ENCODE results near the gene CPOX. TPM values are rescaled to one million over a fixed set of nuclear protein-coding genes. Genes with fewer than 3 reads are reported as not detected.
A peak's percentile ranks its signal among the peaks of the same experiment; 100 is the strongest.
"Not testable (repeated sequence)": the region's sequence is repeated elsewhere in the genome, so short reads cannot be mapped to it uniquely, and the experiment has no call there.

CPOX gene
- polyA plus RNA-seq (ENCODE audit: insufficient read length in 3 of 3): 10 to 100 TPM; 21.4 to 23.9 (median 23.3) TPM
- long read RNA-seq, donor 1, transcript CPOX-201 (7 exons, 2,821 nt): major isoform, 7 of 7 reads
- long read RNA-seq, donor 1, partial matches to known transcripts: 0 of 7 reads
- long read RNA-seq, donor 1, other reads (novel, unspliced or antisense): 0 of 7 reads
- long read RNA-seq, donor 2, transcript CPOX-201 (7 exons, 2,821 nt): major isoform, 11 of 11 reads
- long read RNA-seq, donor 2, partial matches to known transcripts: 0 of 11 reads
- long read RNA-seq, donor 2, other reads (novel, unspliced or antisense): 0 of 11 reads
- long read RNA-seq, donor 3, transcript CPOX-201 (7 exons, 2,821 nt): major isoform, 11 of 11 reads
- long read RNA-seq, donor 3, partial matches to known transcripts: 0 of 11 reads
- long read RNA-seq, donor 3, other reads (novel, unspliced or antisense): 0 of 11 reads
- long read RNA-seq, donor 4, partial matches to known transcripts: 0 of 4 reads
- long read RNA-seq, donor 4, other reads (novel, unspliced or antisense): 0 of 4 reads
- long read RNA-seq, donor 5, partial matches to known transcripts: 0 of 4 reads
- long read RNA-seq, donor 5, other reads (novel, unspliced or antisense): 0 of 4 reads
- long read RNA-seq, donor 6, partial matches to known transcripts: 0 of 4 reads
- long read RNA-seq, donor 6, other reads (novel, unspliced or antisense): 0 of 4 reads
- long read RNA-seq, donor 7, transcript CPOX-201 (7 exons, 2,821 nt): major isoform, 5 of 5 reads
- long read RNA-seq, donor 7, partial matches to known transcripts: 0 of 5 reads
- long read RNA-seq, donor 7, other reads (novel, unspliced or antisense): 0 of 5 reads
- long read RNA-seq, donor 8, partial matches to known transcripts: 0 of 2 reads
- long read RNA-seq, donor 8, other reads (novel, unspliced or antisense): 0 of 2 reads
- long read RNA-seq, donor 9, transcript CPOX-201 (7 exons, 2,821 nt): major isoform, 9 of 9 reads
- long read RNA-seq, donor 9, partial matches to known transcripts: 0 of 9 reads
- long read RNA-seq, donor 9, other reads (novel, unspliced or antisense): 0 of 9 reads
- long read RNA-seq, donor 10, partial matches to known transcripts: 0 of 3 reads
- long read RNA-seq, donor 10, other reads (novel, unspliced or antisense): 0 of 3 reads
- long read RNA-seq, donor 11, partial matches to known transcripts: 0 of 4 reads
- long read RNA-seq, donor 11, other reads (novel, unspliced or antisense): 0 of 4 reads
- long read RNA-seq, donor 12, transcript CPOX-201 (7 exons, 2,821 nt): major isoform, 12 of 17 reads
- long read RNA-seq, donor 12, partial matches to known transcripts: 5 of 17 reads
- long read RNA-seq, donor 12, other reads (novel, unspliced or antisense): 0 of 17 reads
- long read RNA-seq, donor 13, partial matches to known transcripts: 0 of 3 reads
- long read RNA-seq, donor 13, other reads (novel, unspliced or antisense): 0 of 3 reads
- long read RNA-seq, donor 14: 0 reads
- long read RNA-seq, donor 15, transcript CPOX-201 (7 exons, 2,821 nt): major isoform, 5 of 6 reads
- long read RNA-seq, donor 15, partial matches to known transcripts: 0 of 6 reads
- long read RNA-seq, donor 15, other reads (novel, unspliced or antisense): 0 of 6 reads
- long read RNA-seq, donor 16, partial matches to known transcripts: 0 of 3 reads
- long read RNA-seq, donor 16, other reads (novel, unspliced or antisense): 0 of 3 reads

DNA sequence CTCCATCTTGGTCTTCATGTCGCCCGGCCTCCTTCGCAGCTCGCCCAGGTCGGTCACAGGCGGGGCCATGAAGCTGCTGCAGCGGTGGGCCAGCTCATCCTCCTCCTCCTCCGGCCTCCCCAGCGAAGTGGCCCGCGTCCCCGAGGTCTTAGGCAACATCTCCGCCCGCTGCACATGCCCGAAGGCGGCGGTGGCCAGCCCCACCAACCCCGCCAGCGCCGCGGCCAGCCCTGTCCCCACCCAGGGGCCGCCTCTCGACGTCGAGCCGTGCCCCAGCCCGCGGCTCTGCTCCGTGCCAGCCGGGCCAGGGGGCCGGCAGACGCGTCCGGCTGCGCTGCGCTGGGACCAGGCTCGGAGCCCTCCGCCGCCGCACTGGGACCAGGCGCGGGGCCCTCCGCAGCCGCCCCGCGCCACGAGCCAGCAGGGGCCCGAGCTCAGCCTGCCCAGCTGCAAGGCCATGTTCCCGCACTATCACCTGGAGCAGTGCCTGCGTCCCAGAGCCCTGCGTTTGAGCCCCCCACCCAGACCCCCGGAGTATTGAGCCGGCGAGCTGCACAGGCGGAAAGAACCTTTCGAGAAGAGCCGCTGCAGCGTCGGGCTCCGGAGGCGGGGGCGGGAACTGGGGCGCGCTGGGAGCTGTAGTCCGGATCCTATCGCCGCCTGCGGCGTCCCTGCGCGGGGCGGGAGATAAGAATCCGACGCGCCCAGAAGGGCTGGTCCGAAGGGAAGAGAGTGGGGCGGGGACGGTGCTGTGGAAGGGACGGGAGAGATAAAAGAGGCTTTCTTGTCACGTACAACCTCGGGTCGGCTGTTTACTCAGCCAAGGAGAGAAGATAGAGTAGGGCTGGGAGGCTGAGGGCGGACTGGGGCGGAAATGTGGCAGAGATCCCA, at the start of gene CPOX:
Gene CPOX (minus strand): TSS at position 566 of the 891 bp plus-strand sequence. CDS start 107 bp downstream, at position 459.
- peak; percentile 81 for DNase-seq

DNA sequence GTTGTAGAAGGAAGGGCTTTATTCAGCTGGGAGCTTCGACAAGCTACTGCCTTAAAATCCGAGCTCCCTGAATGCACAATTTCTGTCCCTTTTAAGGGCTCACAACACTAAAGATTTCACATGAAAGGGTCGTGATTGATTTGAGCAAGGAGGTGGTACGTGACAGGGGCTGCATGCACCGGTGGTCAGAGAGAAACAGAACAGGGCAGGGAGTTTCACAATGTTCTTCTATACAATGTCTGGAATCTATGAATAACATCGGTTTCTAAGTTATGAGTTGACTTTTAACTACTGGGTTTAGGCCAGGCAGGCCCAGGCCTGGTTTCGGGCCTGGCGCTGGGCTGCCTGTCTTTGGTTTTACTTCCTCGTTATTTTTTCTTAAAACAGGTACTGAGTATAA, 49.4 kb upstream of the CPOX start:
- not testable (repeated sequence) for DNase-seq

DNA sequence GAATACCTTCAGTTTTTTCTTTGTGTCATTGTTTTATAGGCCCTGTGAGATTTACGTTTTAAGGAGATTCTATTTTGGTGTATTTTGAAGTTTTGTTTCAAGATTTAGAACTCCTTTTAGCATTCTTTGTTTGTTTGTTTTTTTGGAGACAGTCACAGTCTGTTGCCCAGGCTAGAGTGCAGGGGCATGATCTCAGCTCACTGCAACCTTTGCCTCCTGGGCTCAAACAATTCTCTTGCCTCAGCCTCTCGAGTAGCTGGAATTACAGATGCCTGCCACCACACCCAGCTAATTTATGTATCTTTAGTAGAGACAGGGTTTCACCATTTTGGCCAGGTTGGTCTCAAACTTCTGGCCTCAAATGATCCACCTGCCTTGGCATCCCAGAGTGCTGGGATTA, 48.3 kb upstream of the CPOX start:
- DNase-seq: not testable (repeated sequence)

DNA sequence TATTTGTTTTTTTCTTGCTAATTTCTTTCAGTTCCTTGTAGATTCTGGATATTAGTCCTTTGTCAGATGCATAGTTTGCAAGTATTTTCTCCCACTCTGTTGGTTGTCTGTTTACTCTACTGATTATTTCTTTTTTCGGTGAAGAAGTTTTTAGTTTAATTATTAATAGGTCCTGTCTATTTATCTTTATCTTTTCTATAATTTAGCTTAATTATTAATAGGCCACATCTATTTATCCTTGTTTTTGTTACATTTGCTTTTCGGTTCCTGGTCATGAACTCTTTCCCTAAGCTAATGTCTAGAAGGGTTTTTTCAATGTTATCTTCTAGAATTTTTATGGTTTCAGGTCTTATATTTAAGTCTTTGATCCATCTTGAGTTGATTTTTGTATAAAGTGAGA, 45.1 kb upstream of the CPOX start:
- not testable (repeated sequence) for DNase-seq

DNA sequence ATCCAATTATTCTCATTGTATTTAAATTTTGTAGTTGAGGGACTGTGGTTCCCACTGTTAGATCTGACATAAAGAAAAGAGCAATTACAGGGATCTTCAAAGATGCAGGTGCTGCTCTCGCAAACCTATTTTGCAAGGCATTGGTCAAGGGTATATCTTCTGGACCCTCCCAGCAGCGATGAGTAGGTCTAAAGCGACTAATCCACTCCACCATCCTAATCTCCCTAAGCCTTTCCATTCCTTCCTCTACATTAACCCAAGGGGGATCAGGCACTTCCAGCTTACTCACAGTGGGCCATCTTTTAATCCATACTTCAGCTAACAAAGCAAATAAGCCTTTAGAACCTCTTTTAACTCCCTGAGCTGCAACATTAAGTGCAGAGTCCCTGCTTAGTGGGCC, 37.0 kb upstream of the CPOX start:
- DNase-seq: no peak

DNA sequence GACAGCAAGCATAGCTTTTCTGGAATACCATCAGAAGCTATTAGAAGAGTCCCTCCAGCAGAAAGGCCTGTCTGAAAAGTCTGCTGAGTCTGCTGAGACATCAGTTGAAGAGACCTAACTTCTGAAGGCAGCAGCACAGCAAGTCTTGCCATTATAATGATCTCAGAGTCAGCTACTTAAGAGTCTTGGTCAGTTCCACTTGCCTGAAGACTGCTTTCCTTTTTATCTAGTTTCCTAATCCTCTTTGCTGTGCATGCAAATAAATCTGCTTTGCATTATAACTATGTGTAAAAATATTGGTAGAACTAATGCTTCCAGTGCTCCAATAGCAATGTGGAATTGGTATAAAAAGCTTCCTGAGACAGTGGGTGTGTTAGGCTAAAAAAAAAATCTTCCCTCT, 34.9 kb upstream of the CPOX start:
- no peak for DNase-seq

DNA sequence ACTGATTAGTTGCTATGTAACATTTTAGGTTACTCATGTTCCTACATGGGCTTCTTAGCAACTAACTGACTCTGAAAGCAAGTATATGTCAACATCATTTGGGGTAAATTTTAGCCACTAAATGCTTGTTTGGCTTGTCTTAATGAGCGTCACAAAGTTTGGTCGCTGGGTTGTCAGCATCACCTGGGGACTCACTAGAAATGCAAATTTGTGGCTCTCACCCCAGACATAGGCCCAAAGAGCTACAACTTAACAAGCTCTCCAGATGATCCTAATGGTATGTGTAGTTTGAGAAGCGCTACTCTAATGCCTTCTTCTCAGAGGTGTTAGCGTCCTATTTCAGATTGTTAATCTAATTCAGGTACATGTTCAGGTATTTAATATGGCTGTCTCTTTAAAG, 32.7 kb upstream of the CPOX start:
- DNase-seq: no peak

DNA sequence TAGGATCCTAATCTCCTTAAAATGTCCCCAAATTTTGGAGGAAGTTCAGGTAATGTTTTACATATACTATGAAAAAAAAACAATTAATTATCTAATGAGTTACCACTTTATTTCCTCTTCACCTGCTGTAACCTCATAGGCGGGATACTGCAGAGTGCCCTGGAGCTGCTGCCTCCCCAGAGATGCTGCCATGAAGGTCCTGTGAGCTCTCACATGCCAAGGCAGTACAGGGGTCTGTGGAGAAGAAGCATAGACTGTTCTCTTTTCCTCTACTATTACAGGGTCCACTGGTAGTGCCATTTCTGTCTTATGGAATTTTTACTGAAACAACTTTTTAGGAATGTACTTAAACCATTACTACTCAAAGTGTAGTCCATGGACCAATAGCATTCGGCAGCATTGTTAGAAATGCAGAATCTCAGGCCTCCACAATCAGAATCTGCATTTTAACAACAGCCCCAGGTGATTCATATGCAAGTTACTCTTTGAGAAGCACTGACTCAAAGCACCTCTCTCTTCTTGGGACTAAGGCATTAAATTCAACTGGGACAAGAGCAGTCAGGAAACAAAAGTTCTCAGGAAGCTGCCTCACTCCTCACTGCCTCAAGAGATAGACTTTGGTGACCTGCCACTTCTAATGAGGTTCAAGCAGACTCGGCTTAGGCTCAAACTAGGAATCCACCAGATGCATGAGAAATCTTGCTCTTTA, 30.3 kb upstream of the CPOX start:
- DNase-seq: no peak

DNA sequence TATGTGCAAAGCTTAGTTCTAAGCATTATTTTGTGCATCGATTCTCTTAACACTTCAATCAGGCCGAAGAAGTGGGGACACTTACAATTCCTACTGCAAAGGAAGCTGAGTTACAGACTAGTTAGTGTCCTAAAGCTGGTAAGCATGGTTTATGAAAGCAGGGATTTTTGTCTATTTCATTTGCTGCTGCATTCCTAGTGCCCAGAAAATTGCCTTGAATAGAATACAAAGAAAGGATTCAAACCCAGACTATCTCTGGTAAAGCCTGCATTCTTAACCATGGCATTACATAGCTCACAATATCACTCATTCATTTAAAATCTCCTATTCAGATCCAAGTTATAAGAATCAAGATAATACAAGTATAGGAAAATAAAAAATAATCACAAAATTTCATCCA, 24.4 kb upstream of the CPOX start:
- no peak for DNase-seq

DNA sequence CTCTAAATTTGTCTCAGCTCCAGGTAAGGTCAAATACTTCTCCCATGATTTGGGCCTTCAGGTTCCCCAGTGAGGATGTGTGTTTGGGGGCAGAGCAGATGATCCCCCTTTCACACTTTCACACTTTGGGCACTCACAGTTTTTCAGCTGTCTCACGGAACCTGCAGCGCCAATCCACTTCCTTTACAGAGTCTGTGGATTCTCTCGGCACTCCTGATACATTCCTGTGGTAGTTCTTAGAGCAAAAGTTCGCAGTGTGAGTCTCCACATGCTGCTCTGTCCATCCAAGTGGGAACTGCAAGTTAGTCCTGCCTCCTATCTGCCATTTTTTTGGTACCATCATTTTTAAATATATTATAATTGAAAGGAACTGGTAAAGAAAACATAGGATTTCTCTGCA, 20.2 kb upstream of the CPOX start:
- DNase-seq: no peak

DNA sequence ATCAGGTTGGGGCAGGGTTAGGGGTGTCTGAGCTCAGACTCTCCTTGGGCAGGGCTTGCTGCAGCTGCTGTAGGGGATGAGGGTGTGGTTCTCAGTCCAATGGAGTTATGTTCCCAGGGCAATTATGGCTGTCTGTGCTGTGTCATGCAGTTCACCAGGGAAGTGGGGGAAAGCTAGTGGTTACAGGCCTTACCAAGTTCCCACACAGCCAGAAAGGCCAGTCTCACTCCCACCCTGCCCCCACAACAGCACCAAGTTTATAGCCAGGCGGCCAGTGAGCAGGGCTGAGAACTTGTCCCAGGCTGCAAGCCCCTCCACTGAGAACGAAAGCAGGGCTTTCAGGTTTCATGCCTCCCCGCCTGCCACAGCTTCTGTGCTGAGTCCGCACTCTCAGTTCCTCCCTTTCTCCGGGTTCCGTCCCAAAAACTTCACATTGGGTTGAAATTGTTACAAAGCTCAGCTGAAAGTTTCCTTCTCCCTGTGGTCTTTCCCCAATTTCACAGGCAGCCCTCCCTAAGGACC, 19.6 kb upstream of the CPOX start:
- no peak for DNase-seq

DNA sequence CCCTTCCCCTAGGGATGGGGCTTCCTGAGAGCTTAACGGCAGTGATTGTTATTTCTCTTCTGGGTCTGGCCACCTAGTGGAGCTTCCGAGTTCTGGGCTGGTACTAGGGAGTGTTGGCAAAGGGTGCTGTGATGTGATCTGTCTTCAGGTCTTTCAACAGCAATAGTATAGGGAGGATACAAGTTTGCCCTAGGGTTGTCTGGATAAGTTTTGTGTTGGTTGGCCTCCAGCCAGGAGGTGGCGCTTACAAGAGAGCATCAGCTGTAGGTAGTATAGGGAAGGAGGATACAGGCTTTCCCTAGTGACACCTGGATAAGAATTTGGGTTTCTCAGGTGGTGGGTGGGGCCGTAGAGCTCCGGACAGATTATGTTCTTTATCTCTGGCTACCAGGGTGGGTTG, 19.2 kb upstream of the CPOX start:
- DNase-seq: no peak

DNA sequence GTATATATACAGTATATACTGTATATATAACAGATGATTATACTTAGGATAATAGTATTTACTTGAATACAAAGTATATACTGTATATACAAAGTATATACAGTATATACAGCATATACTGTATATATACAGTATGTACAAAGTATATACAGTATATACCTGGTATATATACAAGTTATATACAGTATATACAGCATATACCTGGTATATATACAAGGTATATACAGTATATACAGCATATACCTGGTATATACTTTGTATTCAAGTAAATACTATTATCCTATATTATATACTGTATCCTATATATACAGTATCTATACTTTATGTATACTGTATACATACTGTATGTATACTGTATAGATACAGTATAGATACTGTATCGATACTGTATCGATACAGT, 14.6 kb upstream of the CPOX start:
- no peak for DNase-seq

DNA sequence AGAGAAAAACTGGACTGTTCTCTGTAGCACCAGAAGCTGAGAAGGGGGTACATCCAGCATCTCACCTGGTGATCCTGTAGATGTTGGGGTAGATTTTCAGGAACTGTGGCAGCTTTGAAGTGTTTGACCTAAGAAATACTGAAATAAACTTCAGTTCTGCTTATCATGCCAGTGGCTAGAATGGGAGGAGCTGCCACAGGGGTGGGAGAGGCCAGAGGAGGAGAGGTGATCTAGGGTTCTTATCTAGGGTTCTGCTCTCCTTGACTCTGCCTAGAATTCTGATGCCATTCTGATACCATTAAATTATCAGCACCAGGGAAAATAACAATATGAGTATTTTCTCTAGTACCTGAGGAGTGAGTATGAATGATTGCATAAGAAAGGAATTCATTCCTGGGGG, 10.2 kb upstream of the CPOX start:
- no peak for DNase-seq

DNA sequence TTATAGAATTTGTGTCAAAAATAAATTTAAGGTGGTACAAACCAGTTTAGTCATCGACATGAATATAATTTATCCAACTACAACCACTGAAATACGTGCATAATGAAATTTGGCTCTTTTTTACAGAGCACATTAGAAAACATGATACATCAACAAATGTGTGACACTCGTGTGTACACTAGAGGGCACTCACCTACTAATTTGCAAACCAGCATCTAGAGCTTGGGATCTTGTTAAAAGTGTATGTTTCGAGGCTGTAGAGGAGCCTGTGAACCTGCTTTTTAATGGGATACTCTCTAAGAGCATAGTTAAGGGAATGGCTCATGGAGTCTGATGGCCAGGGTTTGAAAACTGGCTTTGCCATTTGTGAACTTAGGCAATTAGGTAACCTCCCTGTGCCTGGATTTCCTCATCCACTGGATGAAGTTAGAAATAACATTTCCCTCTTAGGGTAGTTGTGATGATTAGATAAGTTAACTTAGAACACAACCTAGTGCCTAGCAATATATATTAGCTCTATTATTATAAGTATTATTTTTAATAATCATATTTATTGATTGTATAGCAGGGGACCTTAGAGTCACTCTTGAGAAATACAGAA, 8.8 kb upstream of the CPOX start:
- peak; percentile 50 for DNase-seq

DNA sequence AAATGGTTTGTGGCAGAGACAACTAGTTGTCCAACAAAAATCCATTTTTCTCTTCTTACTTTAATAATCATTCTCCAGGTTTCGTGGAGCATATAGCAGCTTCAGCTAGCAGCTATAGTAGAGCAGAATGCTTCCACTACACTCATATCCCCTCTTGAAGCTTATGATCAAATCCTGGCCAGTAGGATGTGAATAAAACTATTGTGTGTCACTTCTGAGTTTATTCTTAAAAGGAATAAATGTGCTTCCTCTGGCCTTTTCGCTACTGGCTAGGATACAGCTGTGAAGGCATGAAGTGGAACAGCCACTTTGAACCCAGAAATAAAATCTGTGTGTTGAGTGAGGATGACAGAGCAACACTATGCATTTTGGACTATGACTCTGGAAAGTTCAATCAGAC, 7.8 kb upstream of the CPOX start:
- DNase-seq: no peak

DNA sequence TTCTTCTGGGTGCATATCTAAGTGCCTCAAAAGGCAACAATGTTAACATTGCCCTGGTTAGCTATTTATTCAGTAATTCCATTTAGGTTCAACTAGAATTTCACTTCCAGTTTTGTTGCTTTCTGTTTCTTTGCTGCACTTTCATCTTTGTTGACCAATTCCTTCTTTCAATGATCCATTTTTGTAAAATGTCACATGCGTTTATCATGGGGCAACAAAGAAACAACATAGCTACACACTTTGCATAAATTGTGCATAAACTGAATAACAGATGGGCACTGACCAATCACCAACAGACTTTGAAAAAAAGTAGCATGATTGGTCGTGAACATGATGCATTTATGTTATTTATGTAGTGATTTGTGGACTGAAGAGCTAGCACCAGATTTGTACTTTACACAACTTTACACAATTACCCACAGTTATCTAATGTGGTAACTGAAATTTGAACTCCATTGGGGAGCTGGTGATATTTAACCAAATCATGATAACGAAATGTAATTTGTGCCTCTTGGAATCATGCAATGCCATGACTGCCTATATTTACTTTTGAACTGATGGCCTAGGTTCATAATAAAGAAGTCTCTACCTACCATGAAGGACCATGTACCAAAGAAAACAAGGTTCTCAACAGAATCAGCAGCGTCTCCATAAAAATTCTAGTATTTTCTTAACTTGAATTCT, 7.1 kb upstream of the CPOX start:
- no peak for DNase-seq
